ENCODE results near the gene SLC49A3. TPM values are rescaled to one million over a fixed set of nuclear protein-coding genes. Genes with fewer than 3 reads are reported as not detected.
A peak's percentile ranks its signal among the peaks of the same experiment; 100 is the strongest.
"Not testable (repeated sequence)": the region's sequence is repeated elsewhere in the genome, so short reads cannot be mapped to it uniquely, and the experiment has no call there.

The SLC49A3 gene
- total RNA-seq, 1 experiment from 2014 or later: 8.1 TPM

DNA sequence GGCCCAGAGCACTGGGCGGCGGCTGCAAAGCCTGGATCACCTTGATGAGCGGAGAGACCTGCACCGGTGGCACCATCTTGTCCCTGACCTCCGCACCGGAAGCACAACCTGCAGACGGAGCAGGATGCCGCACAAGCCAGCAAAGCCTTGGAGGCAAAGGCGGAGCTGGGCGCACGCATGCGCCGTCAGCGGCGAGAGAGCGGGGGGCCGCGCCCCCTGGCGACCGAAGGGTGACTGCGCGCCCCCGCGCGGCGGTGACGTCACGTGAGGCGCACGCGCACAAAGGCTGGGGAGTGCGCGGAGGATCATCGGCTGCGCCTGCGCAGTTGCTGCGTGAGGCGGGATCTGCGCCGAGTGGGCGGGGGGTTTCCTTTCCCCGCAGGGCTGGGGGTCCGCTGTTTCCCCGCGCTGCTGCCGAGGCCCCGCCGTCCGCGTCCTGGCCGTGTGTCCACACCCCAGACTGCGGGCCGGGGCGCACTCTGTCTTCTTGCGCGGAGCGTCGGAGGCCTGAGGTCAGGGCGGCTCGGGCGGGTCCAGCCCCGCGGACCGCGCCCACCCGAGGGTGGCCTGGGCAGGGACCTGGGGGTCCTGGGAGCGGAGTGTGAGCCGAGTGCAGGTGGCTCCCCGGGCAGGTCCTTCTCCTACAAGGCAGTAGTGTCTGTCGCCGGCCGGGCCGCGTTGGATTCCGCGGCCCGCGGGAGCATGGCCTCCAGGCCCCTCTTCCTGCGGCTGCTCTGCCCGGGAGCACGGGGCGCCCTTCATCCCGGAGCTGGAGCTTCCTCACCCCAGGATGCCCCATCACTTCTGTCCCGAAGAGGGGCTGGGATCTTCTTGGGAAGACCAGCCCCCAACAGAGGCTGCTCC, 14.5 kb downstream of the SLC49A3 start, which contains the start of the genes ATP5ME and MYL5:
Gene ATP5ME, minus strand, starts transcription at position 105 of the 864 bp plus-strand sequence. Its CDS starts 29 bp downstream, at position 76.
Gene MYL5, plus strand, starts transcription at position 371 of the 864 bp plus-strand sequence. CDS start 3,485 bp downstream, outside the sequence.
- BruUV-seq (replicated peaks): no TSS peak
- Histone ChIP-seq H3K4me1 (replicated peaks; ENCODE audit: insufficient read depth) (peaks cover 14% of the 10 kb centered on the region), H3K9me2 (ENCODE audit: insufficient read depth) (no peaks in the 10 kb centered on the region), H4K20me1 (ENCODE audit: insufficient read depth) (no peaks in the 10 kb centered on the region), H2AFZ (peak within 1 kb of the TSS; percentile 94), H3F3A (ENCODE audit: insufficient read depth, low read depth) (no peaks in the 10 kb centered on the region), H3K27me3 (ENCODE audit: insufficient read depth, low read depth) (no peaks in the 10 kb centered on the region), H3K9me3 (ENCODE audit: insufficient read depth, low read depth) (no peaks in the 10 kb centered on the region), H3K36me3 (ENCODE audit: low read depth) (peaks cover 5% of the 10 kb centered on the region; the same call in 1 of the 2 replicates), H3K4me3 (peak within 1 kb of the TSS; percentile 79), H3K79me2 (ENCODE audit: low read depth) (peaks cover 26% of the 10 kb centered on the region), H3K4me2 (peak within 1 kb of the TSS; percentile 96), H3K27ac (peak within 1 kb of the TSS; percentile 25; the same call in 1 of the 2 replicates)
- TF ChIP-seq EZH2 (IDR thresholded peaks at IDR 0.05; ENCODE audit: low read depth): no peak
- TF ChIP-seq, protein P1, sequence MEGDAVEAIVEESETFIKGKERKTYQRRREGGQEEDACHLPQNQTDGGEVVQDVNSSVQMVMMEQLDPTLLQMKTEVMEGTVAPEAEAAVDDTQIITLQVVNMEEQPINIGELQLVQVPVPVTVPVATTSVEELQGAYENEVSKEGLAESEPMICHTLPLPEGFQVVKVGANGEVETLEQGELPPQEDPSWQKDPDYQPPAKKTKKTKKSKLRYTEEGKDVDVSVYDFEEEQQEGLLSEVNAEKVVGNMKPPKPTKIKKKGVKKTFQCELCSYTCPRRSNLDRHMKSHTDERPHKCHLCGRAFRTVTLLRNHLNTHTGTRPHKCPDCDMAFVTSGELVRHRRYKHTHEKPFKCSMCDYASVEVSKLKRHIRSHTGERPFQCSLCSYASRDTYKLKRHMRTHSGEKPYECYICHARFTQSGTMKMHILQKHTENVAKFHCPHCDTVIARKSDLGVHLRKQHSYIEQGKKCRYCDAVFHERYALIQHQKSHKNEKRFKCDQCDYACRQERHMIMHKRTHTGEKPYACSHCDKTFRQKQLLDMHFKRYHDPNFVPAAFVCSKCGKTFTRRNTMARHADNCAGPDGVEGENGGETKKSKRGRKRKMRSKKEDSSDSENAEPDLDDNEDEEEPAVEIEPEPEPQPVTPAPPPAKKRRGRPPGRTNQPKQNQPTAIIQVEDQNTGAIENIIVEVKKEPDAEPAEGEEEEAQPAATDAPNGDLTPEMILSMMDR (conservative IDR thresholded peaks at IDR 0.05): peak; percentile 88
- DNase-seq: peak; percentile 87 to 97
- intact Hi-C loops (cut with micrococcal nuclease; ENCODE audit: unreplicated experiment): loop anchor here (1.0 kb wide), 2 partner anchors 14 to 72 kb away; no protein-coding TSS in a partner anchor
- CTCF ChIA-PET: interaction anchor here (1.6 kb wide), 1 partner anchor 71 kb away, joined by 12 read pairs; no protein-coding TSS in a partner anchor
- POLR2A ChIA-PET (ENCODE audit: unreplicated experiment): interaction anchor here (0.5 to 0.8 kb wide), 2 partner anchors 13 to 441 kb away, joined by 4 to 5 read pairs; no protein-coding TSS in a partner anchor

DNA sequence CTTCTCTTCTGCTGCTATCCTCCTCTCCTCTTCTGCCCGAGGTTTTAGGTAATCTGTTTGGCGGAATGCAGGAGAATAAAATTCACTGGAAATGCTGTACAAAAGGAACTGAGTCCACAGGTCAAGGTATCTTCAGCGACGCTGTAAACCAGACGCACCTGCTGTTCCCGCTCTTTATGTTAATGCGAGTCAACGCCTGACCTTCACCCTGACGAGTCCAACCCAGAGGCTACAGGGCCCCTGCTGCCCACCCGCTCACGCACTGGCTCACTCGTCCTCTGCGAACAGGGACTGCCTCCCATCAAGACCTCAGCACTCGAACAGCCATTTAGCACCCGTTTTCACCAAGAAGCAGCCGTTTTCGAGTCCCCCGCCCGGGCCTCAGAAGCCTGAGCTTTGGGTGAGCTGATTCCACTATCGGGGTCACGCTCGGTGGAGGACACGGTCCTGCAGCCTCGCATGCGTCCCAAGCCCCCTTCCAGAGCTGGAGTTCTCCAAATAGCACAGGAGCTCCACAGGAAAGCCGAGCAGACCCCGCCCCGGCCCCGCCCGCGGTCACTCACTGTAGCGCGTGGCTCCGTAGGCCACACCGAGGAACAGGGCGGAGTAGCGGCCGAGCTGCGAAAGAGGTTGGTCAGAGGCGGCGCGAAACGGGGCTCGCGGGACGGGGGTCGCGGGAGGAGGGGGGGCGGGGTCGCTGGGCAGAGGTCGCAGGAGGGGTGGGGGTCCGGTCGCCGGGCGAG, 15.4 kb downstream of the SLC49A3 start:
- Histone ChIP-seq H3K4me3 (peak overlapping the region; percentile 79), H4K20me1 (ENCODE audit: insufficient read depth) (no peaks in the 10 kb centered on the region), H3K27me3 (ENCODE audit: insufficient read depth, low read depth) (no peaks in the 10 kb centered on the region), H3K4me2 (peak overlapping the region; percentile 94), H3K9me2 (ENCODE audit: insufficient read depth) (no peaks in the 10 kb centered on the region), H3K79me2 (ENCODE audit: low read depth) (peaks cover 26% of the 10 kb centered on the region), H3K36me3 (ENCODE audit: low read depth) (peaks cover 5% of the 10 kb centered on the region; the same call in 1 of the 2 replicates), H3F3A (ENCODE audit: insufficient read depth, low read depth) (no peaks in the 10 kb centered on the region), H2AFZ (no peak overlapping the region; the same call in 1 of the 2 replicates), H3K4me1 (replicated peaks; ENCODE audit: insufficient read depth) (peaks cover 14% of the 10 kb centered on the region), H3K27ac (no peak overlapping the region), H3K9me3 (ENCODE audit: insufficient read depth, low read depth) (no peaks in the 10 kb centered on the region)
- no TSS peak for BruUV-seq (replicated peaks)
- POLR2A ChIA-PET (ENCODE audit: unreplicated experiment): interaction anchor here (0.5 to 0.8 kb wide), 3 partner anchors 14 to 673 kb away, joined by 3 to 5 read pairs (median 5); partner anchors contain the start of gene UVSSA
- no peak for DNase-seq
- CTCF ChIA-PET: interaction anchor here (1.6 kb wide), 1 partner anchor 70 kb away, joined by 12 read pairs; no protein-coding TSS in a partner anchor
- intact Hi-C loops (cut with micrococcal nuclease; ENCODE audit: unreplicated experiment): loop anchor here (1.0 kb wide), 2 partner anchors 15 to 71 kb away; no protein-coding TSS in a partner anchor
- TF ChIP-seq, protein P1 (conservative IDR thresholded peaks at IDR 0.05): no peak
- no peak for TF ChIP-seq EZH2 (IDR thresholded peaks at IDR 0.05; ENCODE audit: low read depth)

DNA sequence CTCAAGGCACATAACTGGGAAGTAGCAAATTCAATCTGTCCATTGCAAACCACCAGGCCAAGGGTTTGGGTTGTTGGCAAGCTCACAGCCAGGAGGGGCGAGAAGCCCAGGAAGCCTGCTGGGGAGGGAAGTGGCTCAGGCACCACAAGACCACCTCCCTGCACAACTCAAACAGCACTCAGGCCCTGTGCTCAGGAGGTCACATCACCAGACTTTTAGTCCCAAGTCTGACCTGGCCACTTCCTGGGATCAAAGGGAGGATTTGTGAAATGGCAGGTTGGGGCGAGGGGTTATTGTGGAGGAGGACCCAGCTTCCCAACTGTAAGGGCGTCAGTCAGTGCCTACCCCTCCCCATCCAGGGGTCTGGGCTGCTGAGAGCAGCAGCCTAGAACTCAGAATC, 17.2 kb downstream of the SLC49A3 start:
- POLR2A ChIA-PET (ENCODE audit: unreplicated experiment): no interaction called here
- CTCF ChIA-PET: no interaction called here
- BruUV-seq (replicated peaks): no TSS peak

DNA sequence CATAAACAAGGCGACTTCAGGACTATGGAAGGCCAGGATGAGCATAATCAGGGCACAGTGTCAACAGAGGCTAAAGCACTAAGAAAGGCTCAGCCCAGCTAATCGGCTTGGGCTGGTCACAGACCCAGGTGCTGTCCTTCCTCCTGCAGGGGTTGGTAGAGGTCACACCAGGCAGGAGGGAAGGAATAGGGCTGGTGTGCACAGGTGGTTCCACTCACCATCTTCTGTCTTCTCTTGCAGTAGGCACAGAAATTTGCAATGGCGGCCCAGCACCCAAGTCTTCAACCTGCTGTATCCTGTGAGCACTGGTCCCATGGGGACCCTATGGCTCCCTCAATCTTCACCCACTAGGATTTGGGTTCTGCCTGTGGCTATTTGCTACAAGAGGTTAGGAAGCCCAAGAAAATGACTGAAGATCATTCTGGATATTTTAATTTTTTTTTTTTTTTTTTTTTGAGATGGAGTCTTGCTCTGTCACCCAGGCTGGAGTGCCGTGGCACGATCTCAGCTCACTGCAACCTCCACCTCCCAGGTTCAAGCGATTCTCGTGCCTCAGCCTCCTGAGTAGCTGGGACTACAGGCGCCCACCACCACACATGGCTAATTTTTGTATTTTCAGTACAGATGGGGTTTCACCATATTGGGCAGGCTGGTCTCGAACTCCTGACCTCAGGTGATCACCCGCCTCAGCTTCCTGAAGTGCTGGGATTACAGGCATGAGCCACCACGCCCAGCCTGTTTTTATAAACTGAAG, 19.0 kb downstream of the SLC49A3 start:
- CTCF ChIA-PET: not testable (repeated sequence)

More for the DNA sequence above, 17.2 kb downstream of the SLC49A3 start:
- TF ChIP-seq, protein P1 (conservative IDR thresholded peaks at IDR 0.05): no peak
- no peak for TF ChIP-seq EZH2 (IDR thresholded peaks at IDR 0.05; ENCODE audit: low read depth)
- Histone ChIP-seq H2AFZ (no peak overlapping the region), H3K9me3 (ENCODE audit: insufficient read depth, low read depth) (no peaks in the 10 kb centered on the region), H3K27ac (no peak overlapping the region), H3K27me3 (ENCODE audit: insufficient read depth, low read depth) (peaks cover 3% of the 10 kb centered on the region), H3K79me2 (ENCODE audit: low read depth) (peaks cover 26% of the 10 kb centered on the region), H3K36me3 (ENCODE audit: low read depth) (peaks cover 5% of the 10 kb centered on the region; the same call in 1 of the 2 replicates), H3F3A (ENCODE audit: insufficient read depth, low read depth) (no peaks in the 10 kb centered on the region), H3K4me1 (replicated peaks; ENCODE audit: insufficient read depth) (peaks cover 14% of the 10 kb centered on the region), H3K4me2 (no peak overlapping the region), H3K9me2 (ENCODE audit: insufficient read depth) (no peaks in the 10 kb centered on the region), H4K20me1 (ENCODE audit: insufficient read depth) (no peaks in the 10 kb centered on the region), H3K4me3 (no peak overlapping the region)
- no peak for DNase-seq
- intact Hi-C loops (cut with micrococcal nuclease; ENCODE audit: unreplicated experiment): no loop called here

More for the DNA sequence above, 19.0 kb downstream of the SLC49A3 start:
- H3K9me2 ChIP-seq (ENCODE audit: insufficient read depth); H3K27ac ChIP-seq; H2AFZ ChIP-seq; BruUV-seq (replicated peaks); H3K36me3 ChIP-seq (ENCODE audit: low read depth); DNase-seq; intact Hi-C loops (cut with micrococcal nuclease; ENCODE audit: unreplicated experiment); H3K4me2 ChIP-seq; H3K4me1 ChIP-seq (replicated peaks; ENCODE audit: insufficient read depth); H3F3A ChIP-seq (ENCODE audit: insufficient read depth, low read depth); POLR2A ChIA-PET (ENCODE audit: unreplicated experiment); H4K20me1 ChIP-seq (ENCODE audit: insufficient read depth); H3K9me3 ChIP-seq (ENCODE audit: insufficient read depth, low read depth); H3K4me3 ChIP-seq: not testable (repeated sequence)
- H3K27me3 ChIP-seq (ENCODE audit: insufficient read depth, low read depth): peaks cover 21% of the 10 kb centered on the region
- H3K79me2 ChIP-seq (ENCODE audit: low read depth): peaks cover 19% of the 10 kb centered on the region

Data from PC-9 (cell line).